Upper lobe of left lung (tissue), 4 donors: ENCODE measurements around the gene PLEKHG3.

Source experiments
- CTCF ChIP-seq, 6 experiments: fragments of 450-650 bp in 4 of 6; fragments of 200-600 bp in 2 of 6; sonication (generic) in 2 of 6; IDR thresholded peaks; one replicate each; pipeline ENCODE4 v1.5.1; 2016 to 2019; ENCODE audit warnings: antibody characterized with exemption in 6 of 6
- POLR2AphosphoS5 ChIP-seq, 2 donors: sonication (generic); formaldehyde crosslinking; IDR thresholded peaks; one replicate each; pipeline ENCODE4 v1.5.1; 2017; ENCODE audit warnings: antibody characterized with exemption in 2 of 2

- TF ChIP-seq POLR2AphosphoS5 (IDR thresholded peaks at IDR 0.05) (no peak), CTCF (IDR thresholded peaks at IDR 0.05) (no peak)
Observed at GRCh38 chr14:64692986-64693809, 11.0 kb upstream of the PLEKHG3 start.
